ENCODE data around the gene RNF207.

RNF207 gene, protein sequence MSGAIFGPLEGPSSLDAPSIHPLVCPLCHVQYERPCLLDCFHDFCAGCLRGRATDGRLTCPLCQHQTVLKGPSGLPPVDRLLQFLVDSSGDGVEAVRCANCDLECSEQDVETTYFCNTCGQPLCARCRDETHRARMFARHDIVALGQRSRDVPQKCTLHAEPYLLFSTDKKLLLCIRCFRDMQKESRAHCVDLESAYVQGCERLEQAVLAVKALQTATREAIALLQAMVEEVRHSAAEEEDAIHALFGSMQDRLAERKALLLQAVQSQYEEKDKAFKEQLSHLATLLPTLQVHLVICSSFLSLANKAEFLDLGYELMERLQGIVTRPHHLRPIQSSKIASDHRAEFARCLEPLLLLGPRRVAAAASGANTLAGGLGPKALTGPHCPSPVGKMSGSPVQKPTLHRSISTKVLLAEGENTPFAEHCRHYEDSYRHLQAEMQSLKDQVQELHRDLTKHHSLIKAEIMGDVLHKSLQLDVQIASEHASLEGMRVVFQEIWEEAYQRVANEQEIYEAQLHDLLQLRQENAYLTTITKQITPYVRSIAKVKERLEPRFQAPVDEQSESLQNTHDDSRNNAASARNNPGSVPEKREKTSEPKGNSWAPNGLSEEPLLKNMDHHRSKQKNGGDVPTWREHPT

DNA sequence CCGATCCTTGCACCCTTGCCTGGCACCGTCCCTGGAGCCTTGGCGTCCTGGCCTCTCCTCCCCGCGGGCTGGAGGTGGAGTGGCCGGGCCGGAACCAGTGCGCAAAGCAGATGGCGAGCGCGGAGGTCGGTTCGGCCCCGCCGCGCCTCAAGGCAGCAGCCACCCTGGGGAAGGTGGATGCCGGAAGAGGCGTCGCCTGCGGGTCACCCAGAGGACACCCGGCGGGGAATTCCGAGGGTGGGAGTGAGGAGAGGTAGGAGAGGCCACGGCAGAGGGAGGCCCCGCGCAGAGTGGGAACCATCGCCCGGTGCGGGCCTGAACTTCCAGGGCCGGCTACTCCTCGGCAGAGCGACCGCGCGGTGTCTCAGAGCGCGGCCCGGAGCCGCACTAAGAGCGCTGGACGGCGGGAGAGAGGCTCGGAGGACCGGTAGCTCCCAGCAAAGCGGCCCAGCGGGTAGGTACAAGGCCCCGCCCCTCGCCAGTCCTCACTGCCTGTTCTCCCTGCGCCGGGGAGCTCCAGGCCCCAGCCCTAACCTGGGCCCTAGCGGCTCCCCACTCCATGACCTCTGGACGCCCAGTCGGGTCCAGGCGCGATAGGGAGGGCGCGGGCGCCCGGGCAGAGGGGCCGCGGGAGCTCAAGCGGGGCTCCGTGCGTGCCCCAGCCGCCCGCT is at the start of gene RNF207:
Gene RNF207 (plus strand): TSS at position 271 of the 671 bp plus-strand sequence. CDS start 417 bp downstream, outside the sequence.
- DNase-seq (ENCODE audit: low read depth in 2 of 2), result no peak

DNA sequence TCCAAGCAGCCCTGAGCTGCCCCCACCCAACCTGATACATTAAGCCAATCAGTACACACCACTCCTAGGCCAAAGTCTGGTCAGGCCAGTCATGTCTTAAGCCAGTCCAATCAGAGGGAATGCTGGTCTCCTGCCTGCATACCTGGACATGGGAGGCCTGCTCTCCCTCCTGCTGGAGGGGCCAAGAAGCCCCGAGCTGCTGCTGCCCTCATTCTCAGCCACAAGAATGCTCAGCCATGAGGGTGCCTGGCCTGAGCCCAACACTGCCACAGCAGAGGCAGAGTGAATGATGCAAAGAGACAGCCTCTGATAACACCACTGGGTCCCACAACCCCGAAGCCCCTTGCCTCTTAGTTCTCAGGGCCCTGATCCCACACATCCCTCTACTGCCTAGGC is 48.8 kb upstream of the RNF207 start:
- DNase-seq (ENCODE audit: low read depth in 2 of 2), result no peak

DNA sequence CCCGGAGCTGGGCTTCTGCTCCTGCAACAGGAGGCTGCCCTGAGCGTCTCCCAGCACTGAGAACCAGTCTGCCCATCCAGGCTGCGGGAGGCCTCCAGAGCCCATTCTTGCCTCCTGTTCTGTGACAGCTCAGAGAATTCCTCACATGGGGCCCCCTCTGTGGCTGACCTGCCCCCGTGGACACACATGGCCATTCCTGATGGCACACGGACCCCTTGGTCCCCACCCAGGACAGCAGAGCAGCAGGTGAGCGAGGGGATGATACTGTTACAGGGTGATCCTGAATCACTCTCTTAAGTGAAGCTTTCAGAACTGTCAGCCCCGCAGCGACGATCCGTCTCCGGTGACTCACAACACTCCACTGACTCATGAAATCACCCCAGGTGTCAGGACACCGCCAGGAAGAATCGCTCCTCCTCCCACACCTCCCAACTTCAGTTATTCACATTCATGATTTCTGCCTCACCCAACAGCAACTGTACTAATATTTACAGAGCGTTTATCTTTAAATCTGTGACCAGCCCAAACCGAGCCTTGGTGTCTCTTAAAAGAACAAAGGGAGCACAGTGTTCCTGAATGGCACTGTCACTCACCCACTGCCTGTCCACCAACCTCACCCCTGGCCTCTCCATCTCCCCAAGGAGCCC is 48.3 kb upstream of the RNF207 start:
- DNase-seq (ENCODE audit: low read depth in 2 of 2), result no peak

DNA sequence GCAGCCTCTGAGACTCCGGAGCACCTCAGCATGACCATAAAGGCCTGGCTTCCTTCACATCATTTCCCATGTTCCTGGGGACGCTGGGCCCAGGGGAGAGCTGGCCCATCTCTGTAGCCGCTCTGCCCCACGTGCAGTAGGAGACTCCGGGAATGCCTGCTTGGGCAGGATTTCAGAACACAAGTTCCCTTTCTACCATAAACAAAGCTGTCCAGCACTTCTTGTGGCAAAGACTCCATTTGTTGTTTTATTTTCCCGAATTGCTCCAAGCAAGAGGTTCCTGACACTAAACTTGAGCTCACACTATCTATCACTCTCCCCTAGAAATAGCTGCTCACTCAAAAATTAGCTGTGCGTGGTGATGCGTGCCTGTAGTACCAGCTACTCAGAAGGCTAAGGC is 47.7 kb upstream of the RNF207 start:
- no peak for DNase-seq (ENCODE audit: low read depth in 2 of 2)

DNA sequence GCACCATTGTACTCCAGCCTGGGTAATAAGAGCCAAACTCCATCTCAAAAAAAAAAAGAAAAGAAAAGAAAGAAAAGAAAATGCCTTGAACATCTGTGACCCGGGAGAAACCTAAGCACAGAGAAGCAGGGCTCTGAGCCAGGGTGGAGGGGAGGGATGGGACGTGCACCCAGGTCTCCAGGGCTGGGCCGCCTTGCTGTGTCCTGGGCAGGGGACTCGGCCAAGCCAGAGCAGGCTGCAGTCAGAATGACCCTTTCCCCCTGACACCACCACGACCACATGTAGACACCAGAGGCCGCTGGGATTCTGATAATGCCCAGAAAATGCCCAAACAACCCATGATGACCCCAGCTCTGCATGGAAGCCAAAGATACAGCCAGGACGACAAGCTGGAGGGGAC is 43.6 kb upstream of the RNF207 start:
- DNase-seq (ENCODE audit: low read depth in 2 of 2), result no peak

DNA sequence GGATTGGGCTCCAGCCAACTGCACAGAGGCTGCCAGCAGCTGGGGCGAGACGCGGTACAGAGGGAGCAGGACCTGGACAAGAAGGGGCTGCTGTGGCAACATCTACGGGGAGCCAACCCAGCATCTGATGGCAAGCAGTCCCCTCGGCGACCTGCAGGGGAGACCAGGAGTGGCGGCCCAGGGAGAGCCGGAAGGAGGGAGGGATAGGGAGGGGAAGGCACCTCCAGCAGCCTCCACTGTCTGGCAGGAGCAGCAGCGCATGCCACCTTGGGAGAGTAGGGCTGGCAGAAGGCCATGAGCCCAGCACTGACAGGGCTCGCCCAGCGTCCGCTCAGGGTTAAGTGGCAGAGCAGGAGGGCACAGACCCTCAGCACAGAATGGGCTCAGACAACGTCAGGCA is 43.1 kb upstream of the RNF207 start:
- DNase-seq (ENCODE audit: low read depth in 2 of 2), result no peak

DNA sequence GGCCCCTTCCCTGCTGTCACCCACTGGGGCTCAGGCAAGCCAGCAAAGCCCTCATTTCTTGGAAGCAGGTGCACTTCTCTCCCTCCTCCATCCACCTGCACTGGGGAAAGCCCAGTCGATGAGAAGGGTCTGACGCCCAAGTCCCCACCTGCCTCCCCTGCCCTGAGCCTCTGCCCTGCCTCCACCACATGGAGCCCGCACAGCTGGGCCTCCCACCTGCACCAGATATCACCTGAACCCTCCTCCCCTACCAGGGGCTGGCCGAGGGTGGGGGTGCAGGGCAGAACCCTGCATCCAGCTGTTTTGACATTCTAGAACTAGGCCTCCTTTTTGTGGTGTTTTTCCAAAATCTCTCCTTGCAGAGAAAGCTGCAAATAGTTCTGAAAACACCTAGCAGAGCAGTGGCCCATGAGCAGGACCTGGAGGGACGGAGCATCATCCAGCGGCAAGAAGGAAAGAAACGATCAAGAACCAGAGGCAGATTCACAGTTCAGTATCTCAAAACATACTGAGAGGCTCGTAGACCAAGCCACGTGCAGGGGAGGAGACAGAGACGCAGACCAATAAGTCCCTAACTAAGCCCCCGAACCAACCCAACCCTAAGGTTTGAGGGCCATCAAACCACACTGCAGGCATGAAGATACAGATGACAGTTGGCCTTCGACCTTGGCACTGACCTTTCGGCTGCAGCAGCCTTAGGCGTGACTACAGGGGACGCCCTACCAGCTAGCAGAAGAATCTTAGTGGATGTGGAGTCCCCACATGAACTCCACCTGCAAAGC is 42.5 kb upstream of the RNF207 start:
- no peak for DNase-seq (ENCODE audit: low read depth in 2 of 2)

DNA sequence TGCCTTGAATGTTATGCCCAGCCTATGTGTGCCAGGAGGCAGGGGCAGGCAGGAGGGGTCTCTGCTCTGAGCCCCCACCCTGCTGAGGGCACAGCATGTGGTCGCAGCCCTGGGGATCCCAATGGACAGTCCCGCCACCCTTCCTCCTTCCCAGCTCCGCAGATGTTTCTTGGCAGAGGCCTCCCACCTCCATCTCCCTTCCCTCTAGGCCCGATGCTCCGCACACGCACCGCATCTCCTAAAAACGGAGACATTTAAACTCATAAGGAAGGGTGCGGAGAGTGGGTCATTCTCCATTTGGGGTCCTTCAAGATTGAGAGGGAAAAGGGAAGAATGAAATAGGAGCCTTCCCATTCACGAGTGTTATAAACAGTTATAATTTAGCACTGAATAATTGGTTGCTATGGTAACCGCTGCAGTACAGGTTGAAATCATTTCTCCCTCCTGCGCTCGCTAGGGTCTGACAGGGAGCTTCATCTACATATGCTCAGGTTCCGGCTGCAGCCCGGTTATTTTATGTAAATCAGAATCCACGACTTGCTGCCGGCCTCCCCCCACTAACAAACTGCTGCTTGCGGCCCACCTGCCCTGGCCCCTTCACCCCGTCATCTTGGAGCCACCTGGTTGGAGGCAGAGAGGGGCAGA is 41.8 kb upstream of the RNF207 start:
- DNase-seq (ENCODE audit: low read depth in 2 of 2), result no peak

DNA sequence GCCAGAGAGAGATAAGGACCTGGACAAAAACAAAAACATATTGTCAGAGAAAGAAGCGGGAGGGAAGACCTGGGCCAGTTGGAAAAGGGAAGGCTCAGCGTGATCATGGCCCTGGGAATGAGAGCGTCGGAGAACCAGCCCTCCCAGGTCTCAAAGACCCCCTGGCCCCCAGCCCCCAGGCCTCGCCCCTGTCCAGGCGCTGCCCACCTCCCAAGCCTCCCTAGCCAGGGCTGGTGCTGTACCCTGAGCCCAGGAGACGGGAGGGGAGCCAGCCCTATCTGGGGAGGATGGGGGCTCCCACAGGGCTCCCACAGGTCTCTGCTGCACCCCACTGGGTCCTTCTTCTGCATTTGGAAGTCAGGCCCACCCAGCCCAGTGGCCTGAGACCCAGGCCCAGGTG is 40.9 kb upstream of the RNF207 start:
- DNase-seq (ENCODE audit: low read depth in 2 of 2), result no peak

DNA sequence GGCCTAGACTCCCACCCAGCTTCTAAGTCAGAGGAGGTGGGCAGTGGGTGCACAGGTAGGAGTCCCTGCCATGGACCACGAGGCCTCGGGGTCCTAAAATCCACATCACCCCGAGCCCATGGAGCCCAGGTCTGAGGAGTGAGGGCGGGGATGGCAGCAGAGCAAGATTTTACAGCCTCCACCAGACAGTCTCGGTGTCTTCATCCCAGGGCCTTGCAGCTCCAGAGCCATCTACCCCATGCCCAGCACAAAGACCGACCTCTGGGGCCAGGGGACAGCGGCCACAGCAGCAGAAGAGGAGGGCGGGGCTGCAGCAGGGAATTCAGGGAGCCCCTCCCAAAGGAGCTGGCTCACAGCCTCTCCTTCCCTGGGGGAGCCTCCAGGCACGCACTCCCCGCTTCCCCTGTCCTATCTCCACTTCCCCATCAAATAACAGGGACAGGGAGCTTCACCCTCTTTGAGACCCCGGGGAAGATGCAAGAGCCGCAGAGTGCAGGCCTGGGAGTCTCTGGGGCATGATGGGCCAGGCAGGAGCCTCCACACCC is 40.4 kb upstream of the RNF207 start:
- no peak for DNase-seq (ENCODE audit: low read depth in 2 of 2)

DNA sequence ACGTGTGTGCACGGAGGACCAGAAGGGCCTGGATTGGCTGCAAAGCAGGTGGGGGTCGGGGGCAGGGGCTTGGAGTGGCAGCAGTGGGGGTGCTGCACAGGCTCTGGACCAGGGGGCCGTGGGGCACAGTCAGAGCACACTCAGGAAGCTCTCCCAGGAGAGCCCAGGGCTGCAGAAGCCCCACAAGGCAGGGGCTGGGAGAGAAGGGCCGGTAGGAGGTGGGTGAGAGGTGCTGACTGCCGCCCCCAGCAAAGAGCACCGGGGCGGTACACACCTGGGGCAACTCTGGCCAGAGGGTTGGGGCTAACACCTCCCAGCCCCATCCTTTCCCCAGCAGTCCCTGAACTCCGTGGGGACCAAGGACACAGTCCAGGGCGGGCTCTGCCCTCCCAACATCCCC is 39.7 kb upstream of the RNF207 start:
- DNase-seq (ENCODE audit: low read depth in 2 of 2), result no peak

DNA sequence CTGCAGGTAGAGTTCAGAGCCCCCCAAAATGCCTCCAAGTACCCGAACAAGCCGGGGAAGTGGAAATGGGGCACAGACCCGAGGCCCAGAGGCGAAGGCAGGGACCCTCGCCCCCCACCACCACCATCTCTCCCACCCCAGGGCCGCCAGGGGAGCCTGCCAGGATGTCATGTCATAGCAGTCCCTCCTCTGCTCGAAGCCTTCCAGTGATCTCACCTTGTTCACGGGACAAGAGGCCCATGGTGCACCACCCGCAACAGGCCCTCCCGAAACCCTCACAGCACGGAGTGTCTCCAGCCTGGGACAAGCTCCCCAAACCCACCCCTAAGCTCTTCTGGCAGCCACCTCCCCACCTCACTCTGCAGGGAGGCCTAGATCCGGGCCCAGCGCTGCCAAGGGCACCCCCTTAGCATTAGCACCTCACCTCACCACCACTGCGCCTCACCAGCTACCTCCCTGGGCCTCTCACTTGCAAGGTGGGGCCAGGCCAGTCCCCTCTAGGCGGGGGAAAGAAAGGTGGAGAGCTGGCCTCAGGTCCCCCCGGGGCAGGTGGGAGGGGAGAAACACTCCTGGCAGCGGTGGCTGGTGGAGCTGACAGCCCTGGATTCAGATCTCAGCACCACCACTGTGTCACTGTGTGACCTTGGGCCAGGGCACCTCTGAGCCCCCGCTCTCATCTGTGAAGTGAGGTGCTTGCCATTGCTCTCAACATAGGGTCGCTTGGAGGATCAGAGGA is 39.1 kb upstream of the RNF207 start:
- DNase-seq (ENCODE audit: low read depth in 2 of 2), result no peak

DNA sequence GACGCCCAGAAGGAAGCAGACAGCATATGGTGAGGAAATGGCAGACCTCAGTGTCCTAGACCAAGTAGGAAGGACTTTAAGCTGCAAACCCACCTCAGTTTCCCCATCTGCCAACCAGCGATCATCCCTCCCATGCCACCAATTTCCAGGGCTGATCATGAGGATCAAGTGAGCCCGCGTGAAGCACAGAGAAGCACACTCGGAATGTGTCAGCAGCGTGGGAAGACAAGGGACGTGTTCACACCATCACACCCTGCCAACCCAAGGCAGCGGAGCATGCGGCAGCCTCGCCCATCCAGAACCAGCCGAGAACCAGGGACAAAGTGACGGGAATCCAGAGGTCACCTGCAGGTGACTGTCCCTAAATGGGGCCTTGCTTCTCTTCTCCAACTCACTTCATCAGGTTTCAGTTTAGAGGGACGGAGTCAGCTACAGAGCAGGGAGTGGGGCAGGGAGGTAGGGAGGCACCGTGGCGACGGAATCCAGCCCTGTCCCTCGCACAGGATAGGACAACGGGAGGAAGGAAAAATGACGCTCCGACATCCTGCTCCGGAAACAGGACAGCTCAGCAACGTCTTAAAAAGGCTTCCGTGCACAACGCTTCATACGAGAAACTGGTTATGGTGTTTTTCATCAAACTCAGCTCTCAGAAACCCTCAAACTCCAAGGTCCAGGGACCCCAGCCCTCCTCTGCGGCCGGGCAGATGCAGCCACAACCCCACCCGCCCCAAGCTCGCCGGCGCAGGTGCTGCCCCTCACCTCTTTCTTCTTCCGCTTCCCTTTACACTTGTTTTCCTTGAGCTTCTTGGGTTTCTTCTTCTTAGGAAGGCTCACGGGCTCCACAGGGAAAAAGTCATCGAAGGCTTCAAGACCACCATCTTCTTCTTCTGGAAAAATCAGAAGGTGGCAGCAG is 38.3 kb upstream of the RNF207 start:
- no peak for DNase-seq (ENCODE audit: low read depth in 2 of 2)

DNA sequence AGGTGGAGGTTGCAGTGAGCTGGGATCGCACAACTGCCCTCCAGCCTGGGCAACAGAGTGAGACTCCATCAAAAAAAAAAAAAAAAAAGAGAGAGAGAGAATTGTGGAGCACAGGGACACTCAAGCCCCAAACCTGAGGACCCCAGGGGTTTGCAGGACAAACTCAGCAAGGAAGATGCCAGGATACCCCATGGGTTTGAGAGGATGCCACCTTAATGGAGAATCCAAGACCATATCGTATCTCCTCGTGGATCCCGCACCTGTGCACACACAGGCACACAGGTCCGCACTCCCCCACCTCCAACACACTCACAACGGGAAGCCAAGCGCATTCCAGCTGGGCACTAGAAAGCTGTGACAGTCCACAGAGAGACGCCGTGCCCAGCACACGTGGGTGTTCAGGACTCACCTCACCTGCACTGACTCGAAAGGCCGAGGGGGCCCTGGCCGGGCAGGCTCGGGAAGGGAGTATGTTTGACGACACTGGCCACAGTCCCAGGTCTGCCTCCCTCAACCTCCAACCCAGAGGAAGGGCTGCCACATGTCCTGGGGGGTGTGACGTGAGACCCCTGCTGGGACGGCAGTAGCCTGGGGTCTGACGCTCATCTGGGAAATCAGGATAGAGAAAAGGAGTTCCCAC is 36.9 kb upstream of the RNF207 start:
- no peak for DNase-seq (ENCODE audit: low read depth in 2 of 2)

DNA sequence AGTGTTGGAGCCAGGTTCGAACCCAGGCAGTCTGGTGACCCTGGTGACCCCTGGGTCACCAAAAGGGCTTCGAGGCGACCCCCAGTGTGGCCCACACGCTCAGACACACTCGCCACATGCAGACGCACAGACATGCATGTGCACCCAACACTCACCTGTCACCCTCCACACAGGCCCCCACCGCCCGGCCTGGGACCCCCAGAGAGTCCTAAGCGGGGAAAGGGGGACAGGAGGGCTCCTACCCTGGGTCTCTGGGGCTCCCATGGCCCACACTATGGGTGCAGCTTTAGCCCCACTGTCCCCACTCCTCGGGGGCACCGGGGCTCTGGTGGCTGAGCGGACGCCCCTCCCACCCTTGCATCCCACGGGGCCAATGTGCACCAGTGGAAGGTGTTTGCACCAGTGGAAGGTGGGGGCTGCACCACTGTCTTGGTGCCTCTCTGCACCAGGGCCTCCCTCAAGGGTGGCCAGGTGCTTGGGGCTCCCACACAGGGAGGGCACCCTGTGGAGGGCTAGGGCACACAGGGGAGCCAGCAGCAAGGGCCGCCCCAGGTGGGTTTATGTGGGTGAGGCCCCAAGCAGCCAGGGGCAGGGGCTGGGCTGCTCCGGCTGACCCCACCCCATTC is 35.7 kb upstream of the RNF207 start:
- no peak for DNase-seq (ENCODE audit: low read depth in 2 of 2)

DNA sequence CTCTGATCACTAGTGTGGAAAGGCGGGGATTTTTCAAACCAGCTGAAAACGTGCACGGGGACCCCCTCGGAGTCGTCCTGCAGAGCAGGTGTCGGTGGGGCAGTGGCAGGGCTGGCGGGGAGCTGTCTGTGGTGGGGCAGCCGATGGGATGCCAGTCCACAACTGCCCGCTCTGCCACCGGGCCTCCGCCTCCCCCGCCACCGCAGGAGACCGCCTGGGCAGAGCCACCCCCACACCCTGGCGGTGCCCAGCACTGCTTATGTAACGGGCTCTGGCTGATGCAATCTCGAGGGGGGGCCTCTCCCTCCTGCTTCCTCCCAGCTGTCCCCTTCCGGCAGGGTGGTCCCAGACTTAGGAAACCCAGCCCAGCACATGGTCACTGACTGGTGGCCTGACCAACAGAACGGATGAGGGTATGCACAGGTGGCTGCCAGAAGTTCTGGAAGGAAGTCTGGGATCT is 35.1 kb upstream of the RNF207 start:
- no peak for DNase-seq (ENCODE audit: low read depth in 2 of 2)

DNA sequence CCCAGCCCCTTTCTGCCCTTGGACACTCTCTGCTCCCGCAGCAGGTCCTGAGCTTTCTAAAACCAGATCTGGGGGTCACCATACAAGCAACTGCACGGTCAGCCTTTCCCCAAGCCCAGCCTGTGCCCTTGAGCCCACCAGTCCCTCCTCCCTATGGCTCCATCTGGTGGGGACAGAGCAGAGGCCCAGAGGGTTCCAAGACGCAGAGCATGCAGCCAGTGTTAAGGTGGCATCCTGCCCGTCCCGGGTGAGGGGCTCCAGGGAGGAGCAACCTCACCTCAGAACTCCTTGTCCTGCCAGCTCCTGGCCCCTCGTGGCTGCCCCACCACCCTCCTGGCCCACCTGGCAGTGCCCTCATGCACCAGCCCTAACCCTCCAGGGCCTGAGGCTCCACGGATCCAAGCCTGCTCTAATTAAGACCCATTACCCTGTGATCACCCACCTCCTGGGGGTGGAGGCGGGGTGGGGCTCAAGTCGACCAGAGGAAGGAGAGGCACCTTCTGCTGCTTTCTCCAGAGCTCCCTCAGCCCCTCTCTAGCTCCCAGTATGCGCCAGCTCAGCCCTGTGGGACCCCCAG is 34.3 kb upstream of the RNF207 start:
- DNase-seq (ENCODE audit: low read depth in 2 of 2), result no peak

DNA sequence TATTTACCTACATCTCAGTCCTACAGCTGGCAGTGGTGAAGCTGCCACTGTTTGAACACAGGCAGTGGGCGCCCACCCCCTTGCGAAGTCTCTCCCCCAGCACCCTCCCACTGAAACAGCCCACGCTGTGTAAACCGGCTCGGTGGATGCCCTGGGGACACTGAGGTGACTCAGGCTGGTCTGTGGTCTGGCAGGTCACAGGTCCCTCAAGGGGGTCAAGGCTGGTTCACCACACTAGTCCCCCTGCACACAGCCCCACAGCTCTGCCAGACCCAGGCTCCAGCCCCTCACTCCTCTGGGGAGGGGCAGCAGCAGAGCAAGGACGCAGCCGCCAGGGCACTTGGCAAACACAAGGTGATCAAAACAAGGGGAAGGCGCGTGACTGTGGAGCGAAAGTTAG is 33.4 kb upstream of the RNF207 start:
- no peak for DNase-seq (ENCODE audit: low read depth in 2 of 2)

Measured in stimulated activated CD8-positive, alpha-beta memory T cell treated with anti-CD3 and anti-CD28 coated beads, Interleukin-7, amount 100 ng/mL, for 1 hour (primary cell).